Activated CD4-positive, alpha-beta T cell treated with anti-CD3 and anti-CD28 coated beads for 24 hours (primary cell): Measurements from ENCODE around the gene TMEM181.

Experiments used
- DNase-seq, 2 donors: peaks; one replicate each; pipeline ENCODE4 v3.0.0-alpha.2; 2020; ENCODE audit warnings: low read depth in 2 of 2

The TMEM181 gene

GRCh38 chr6:158564243-158565121 is 4.6 kb downstream of the TMEM181 start:
- DNase-seq = no peak

- no peak for DNase-seq
Observed at GRCh38 chr6:158565122-158565429, 5.2 kb downstream of the TMEM181 start.

GRCh38 chr6:158565482-158566040 is 5.7 kb downstream of the TMEM181 start:
- DNase-seq = no peak

GRCh38 chr6:158566207-158566818 is 6.4 kb downstream of the TMEM181 start:
- DNase-seq = no peak

GRCh38 chr6:158567152-158567551 is 7.3 kb downstream of the TMEM181 start:
- DNase-seq = no peak

- no peak for DNase-seq
Observed at GRCh38 chr6:158567871-158568401, 8.0 kb downstream of the TMEM181 start.

- DNase-seq = no peak
Observed at GRCh38 chr6:158568549-158568948, 8.7 kb downstream of the TMEM181 start.

- DNase-seq = no peak
Observed at GRCh38 chr6:158569036-158569435, 9.1 kb downstream of the TMEM181 start.

- DNase-seq = no peak
Observed at GRCh38 chr6:158570681-158570962, 10.7 kb downstream of the TMEM181 start.

- DNase-seq = no peak
Observed at GRCh38 chr6:158571826-158572652, 12.1 kb downstream of the TMEM181 start.

- no peak for DNase-seq
Observed at GRCh38 chr6:158572653-158573541, 13.0 kb downstream of the TMEM181 start.

GRCh38 chr6:158573542-158573931 is 13.6 kb downstream of the TMEM181 start:
- no peak for DNase-seq

GRCh38 chr6:158574800-158575199 is 14.9 kb downstream of the TMEM181 start:
- DNase-seq = no peak

GRCh38 chr6:158575550-158575949 is 15.7 kb downstream of the TMEM181 start:
- no peak for DNase-seq

GRCh38 chr6:158584236-158584651 is 24.4 kb downstream of the TMEM181 start:
- DNase-seq = no peak

GRCh38 chr6:158586652-158587051 is 26.8 kb downstream of the TMEM181 start:
- DNase-seq = no peak

GRCh38 chr6:158589366-158589765 is 29.5 kb downstream of the TMEM181 start:
- DNase-seq = no peak

GRCh38 chr6:158591134-158591809 is 31.4 kb downstream of the TMEM181 start:
- no peak for DNase-seq

- DNase-seq = no peak
Observed at GRCh38 chr6:158591810-158592209, 31.9 kb downstream of the TMEM181 start.

GRCh38 chr6:158593670-158594069 is 33.8 kb downstream of the TMEM181 start:
- no peak for DNase-seq

- no peak for DNase-seq
Observed at GRCh38 chr6:158595223-158595622, 35.3 kb downstream of the TMEM181 start.
